Retina (tissue), 1 donor: ENCODE measurements around the gene LIN54.

Source experiments
- DNase-seq: peaks from one replicate; pipeline ENCODE4 v3.0.0-alpha.2; 2016

The LIN54 gene

DNA sequence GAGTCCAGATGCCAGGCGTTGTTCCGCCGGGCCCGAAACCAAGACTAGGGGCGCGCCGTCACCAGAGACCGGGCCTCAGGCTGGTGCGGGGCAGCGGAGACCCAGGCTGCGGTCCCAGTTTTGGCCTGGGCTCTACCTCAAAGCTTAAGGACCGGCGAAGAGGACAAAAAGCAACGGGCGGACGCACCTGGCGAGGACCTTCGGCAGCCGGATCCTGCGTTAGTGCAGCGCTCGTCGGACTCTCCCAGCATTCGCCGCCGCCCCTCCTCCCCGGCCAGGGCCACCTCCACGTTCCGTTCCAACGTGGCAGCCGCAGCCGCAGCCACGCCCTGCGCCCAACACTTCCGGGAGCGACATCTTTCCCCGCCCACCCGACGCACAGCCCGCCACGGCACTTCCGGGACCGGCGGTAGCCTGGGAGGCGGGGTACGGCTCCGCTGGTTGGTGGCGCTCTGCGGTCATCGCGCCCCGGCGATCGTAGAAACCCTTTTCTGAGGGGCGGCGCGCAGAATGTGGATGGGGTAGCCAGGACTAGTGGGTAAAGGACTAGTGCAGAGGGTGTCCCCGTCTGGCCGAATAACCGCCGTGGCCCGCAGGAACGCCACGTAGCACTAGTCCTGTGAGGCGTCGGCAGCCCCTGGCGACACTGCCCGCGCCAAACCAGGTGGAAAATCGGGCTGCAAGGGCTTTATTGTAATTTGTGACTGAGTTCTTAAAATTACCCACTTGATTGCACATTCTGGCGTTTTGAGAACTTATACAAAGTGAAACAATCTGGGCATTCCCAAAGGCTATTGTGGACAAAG lies 119.5 kb downstream of the LIN54 start, which contains the start of gene SEC31A:
Gene SEC31A (minus strand): TSS at position 253 of the 806 bp plus-strand sequence. CDS start 9,217 bp downstream, outside the sequence.
- DNase-seq = peak; percentile 99

DNA sequence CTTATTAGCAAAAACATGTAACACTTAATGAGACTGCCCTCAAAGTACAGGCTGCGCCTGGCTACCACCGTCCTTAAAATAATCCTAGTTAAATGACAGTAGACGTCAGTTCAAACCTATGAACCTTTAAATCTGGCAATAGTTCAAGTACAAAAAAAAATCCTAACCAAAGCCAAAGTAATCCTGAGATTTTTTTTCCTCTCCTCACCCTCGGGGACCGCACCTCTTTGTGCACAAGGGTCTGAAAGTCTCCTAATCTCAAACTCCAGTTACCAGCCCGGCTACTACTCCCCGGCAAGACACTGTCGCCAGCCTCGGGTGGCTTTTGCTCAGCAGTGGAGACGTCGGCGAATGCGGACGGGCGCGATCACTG lies 120.1 kb downstream of the LIN54 start:
- no peak for DNase-seq

DNA sequence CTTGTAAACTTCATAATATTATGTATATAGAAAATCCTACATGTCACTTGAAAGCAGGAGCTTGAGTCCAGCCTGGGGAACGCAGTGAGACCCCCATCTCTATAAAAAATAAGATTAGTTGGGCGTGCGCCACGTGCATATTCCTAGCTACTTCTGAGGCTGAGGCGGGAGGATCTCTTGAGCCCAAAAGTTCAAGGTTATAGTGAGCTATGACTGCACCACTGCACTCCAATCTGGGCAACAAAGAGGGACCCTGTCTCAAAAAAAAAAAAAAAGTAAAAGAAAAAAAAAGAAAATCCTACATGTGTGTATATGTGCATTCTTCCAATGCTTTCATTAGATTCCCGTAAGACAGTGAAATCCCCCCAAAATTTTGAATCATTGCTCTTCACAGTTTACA lies 121.3 kb downstream of the LIN54 start:
- peak; percentile 2 for DNase-seq

DNA sequence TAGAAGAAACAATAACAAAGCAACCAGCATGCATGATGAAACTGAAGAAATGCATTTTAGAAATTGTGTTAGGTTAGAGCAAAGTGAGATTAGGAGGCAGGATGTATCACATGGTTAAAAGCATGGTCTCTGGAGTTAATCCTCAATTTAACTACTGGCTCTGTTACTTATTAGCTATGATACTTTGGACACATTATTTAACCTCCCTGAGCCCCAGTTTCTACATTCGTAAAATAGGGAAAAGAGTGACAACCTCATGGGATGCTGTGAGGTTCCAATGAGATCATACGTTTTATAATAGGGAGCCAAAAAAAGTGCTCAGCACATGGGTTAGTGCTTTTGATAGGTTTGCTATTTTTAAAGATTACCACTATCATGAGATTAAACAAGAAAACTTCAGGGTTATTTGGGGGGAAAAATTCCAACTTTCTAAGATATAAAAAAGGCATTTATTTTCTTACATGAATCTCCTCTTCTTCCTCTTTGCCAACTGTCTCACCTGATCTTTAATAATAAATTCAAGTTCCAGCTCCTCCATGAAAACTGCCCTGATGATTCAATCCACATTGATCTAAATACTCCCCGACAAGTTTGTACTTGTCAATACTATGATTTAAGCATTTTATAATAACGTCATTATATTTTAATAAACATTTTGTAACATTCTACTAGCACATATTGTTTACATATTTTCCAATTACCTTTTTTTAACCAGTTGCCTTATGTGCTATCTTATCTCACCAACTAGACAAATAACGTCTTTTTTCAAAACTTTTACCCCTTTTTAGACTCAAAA lies 124.3 kb downstream of the LIN54 start:
- no peak for DNase-seq

DNA sequence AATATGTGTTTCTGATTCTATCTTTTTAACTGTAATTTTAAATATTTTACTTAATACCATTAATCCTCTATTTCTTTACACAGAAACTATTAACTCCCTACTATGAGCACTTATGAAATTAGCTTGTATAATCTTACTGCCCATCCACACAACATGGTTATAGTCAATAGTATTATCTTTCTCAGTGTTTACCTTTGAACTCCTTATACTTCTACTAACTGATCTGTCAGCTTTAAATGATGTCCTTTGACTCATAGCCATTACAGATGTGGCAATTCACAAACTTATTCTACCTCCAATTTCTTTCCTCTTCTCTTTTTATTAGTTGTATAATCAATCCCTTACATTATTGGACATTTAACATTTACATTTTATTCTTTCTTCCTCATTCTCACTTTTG lies 125.2 kb downstream of the LIN54 start:
- DNase-seq = no peak
